Ascending aorta (tissue), 2 donors: ENCODE results near the gene EXOC7. TPM values are rescaled to one million over a fixed set of nuclear protein-coding genes. Genes with fewer than 3 reads are reported as not detected.

Experiments used
- DNase-seq, 2 donors: peaks; one replicate each; pipeline ENCODE4 v3.0.0-alpha.2; 2019; ENCODE audit warnings: low spot score in 2 of 2
- H3K27ac ChIP-seq, 2 donors: fragments of 200-600 bp; sonication (generic); one replicate each; pipeline ENCODE4 v1.5.1; 2016 to 2017; ENCODE audit warnings: mild to moderate bottlenecking in 1 of 2
- H3K27me3 ChIP-seq: fragments of 200-600 bp; sonication (generic); one replicate; pipeline ENCODE4 v1.5.1; 2017
- H3K36me3 ChIP-seq, 2 donors: fragments of 200-600 bp; sonication (generic); one replicate each; pipeline ENCODE4 v1.5.1; 2016
- H3K4me1 ChIP-seq, 2 donors: fragments of 200-600 bp; sonication (generic); one replicate each; pipeline ENCODE4 v1.5.1; 2016 to 2017; ENCODE audit warnings: mild to moderate bottlenecking in 1 of 2
- H3K4me3 ChIP-seq, 2 donors: fragments of 200-600 bp; sonication (generic); one replicate each; pipeline ENCODE4 v1.5.1; 2016 to 2017; ENCODE audit warnings: mild to moderate bottlenecking in 1 of 2
- H3K9me3 ChIP-seq, 2 donors: fragments of 200-600 bp; sonication (generic); one replicate each; pipeline ENCODE4 v1.5.1; 2016
- CTCF ChIP-seq, 3 experiments: fragments of 200-600 bp in 2 of 3; fragments of 450-650 bp in 1 of 3; sonication (generic) in 2 of 3; IDR thresholded peaks; one replicate each; pipeline ENCODE4 v1.5.1; 2016 to 2019; ENCODE audit warnings: antibody characterized with exemption in 3 of 3, mild to moderate bottlenecking in 1 of 3, moderate library complexity in 1 of 3
- intact Hi-C: fragments of 100-400 bp; cut with DNase I; formaldehyde crosslinking; loops from one replicate; pipeline ENCODE4 v1.15.1; 2023
- total RNA-seq: library from RNA; depleted of rRNA; stranded (reverse); fragments of >200 nt; gene quantifications from one replicate; pipeline ENCODE4 v1.1.0, GENCODE V29; 2016

Gene EXOC7
- total RNA-seq, 1 donor from 2014 or later, result 123 TPM

- intact Hi-C loops, result no loop called here
- no peak for TF ChIP-seq CTCF (IDR thresholded peaks at IDR 0.05)
- Histone ChIP-seq H3K4me1 (no peaks in the 10 kb centered on the region), H3K36me3 (no peaks in the 10 kb centered on the region), H3K27me3 (no peaks in the 10 kb centered on the region), H3K27ac (no peak overlapping the region), H3K4me3 (no peak overlapping the region), H3K9me3 (no peaks in the 10 kb centered on the region)
- DNase-seq, result no peak
These were observed 11.7 kb upstream of the EXOC7 start for GRCh38 chr17:76115138-76115754.

GRCh38 chr17:76111956-76112355, 8.4 kb upstream of the EXOC7 start:
- no peak for TF ChIP-seq CTCF (IDR thresholded peaks at IDR 0.05)
- H3K27ac ChIP-seq, result no peak overlapping the region
- H3K27me3 ChIP-seq, result no peaks in the 10 kb centered on the region
- no peaks in the 10 kb centered on the region for H3K9me3 ChIP-seq
- no peaks in the 10 kb centered on the region for H3K36me3 ChIP-seq
- intact Hi-C loops, result no loop called here
- DNase-seq, result no peak
- no peaks in the 10 kb centered on the region for H3K4me1 ChIP-seq
- no peak overlapping the region for H3K4me3 ChIP-seq

GRCh38 chr17:76107509-76107908, 3.9 kb upstream of the EXOC7 start:
- H3K27ac ChIP-seq, result no peak overlapping the region
- TF ChIP-seq CTCF (IDR thresholded peaks at IDR 0.05), result no peak
- intact Hi-C loops, result no loop called here
- no peaks in the 10 kb centered on the region for H3K36me3 ChIP-seq
- DNase-seq, result no peak
- no peak overlapping the region for H3K4me3 ChIP-seq
- peaks cover 0 to 2% of the 10 kb centered on the region in 2 donors for H3K4me1 ChIP-seq
- no peaks in the 10 kb centered on the region for H3K27me3 ChIP-seq
- H3K9me3 ChIP-seq, result no peaks in the 10 kb centered on the region

- H3K4me1 ChIP-seq, result peaks cover 5 to 8% of the 10 kb centered on the region in 2 donors
- TF ChIP-seq CTCF (IDR thresholded peaks at IDR 0.05), result no peak
- no peak for DNase-seq
- no peaks in the 10 kb centered on the region for H3K9me3 ChIP-seq
- H3K36me3 ChIP-seq, result peaks cover 0 to 2% of the 10 kb centered on the region in 2 donors
- intact Hi-C loops, result no loop called here
- no peak overlapping the region for H3K27ac ChIP-seq
- no peak overlapping the region for H3K4me3 ChIP-seq
- no peaks in the 10 kb centered on the region for H3K27me3 ChIP-seq
These were observed 3.1 kb upstream of the EXOC7 start for GRCh38 chr17:76106703-76107102.

GRCh38 chr17:76104896-76105231, 1.3 kb upstream of the EXOC7 start:
- no peak for TF ChIP-seq CTCF (IDR thresholded peaks at IDR 0.05)
- no peak overlapping the region for H3K27ac ChIP-seq
- DNase-seq, result no peak
- no peaks in the 10 kb centered on the region for H3K9me3 ChIP-seq
- intact Hi-C loops, result no loop called here
- no peaks in the 10 kb centered on the region for H3K27me3 ChIP-seq
- H3K4me1 ChIP-seq, result peaks cover 5 to 8% of the 10 kb centered on the region in 2 donors
- no peak overlapping the region for H3K4me3 ChIP-seq
- peaks cover 9 to 19% of the 10 kb centered on the region in 2 donors for H3K36me3 ChIP-seq
